B cell (primary cell): Measurements from ENCODE around the gene PCDHGA2. TPM values are rescaled to one million over a fixed set of nuclear protein-coding genes. Genes with fewer than 3 reads are reported as not detected.

Experiments used
- ATAC-seq: fragments of 200-7000 bp; cut with Tn5 transposase; one replicate; pipeline ENCODE4 v1.10.0; 2021; ENCODE audit warnings: low read depth, mild to moderate bottlenecking, moderate number of reproducible peaks, moderate library complexity
- CTCF ChIA-PET: fragments of 350-600 bp; sonication (Branson Sonifier 250); formaldehyde crosslinking; loops from one replicate; lab custom pipeline; 2021; ENCODE audit warnings: antibody characterized with exemption, inconsistent platforms; lab: Charles Lee
- POLR2A ChIA-PET: fragments of 350-600 bp; sonication (Branson Sonifier 250); formaldehyde crosslinking; loops from one replicate; lab custom pipeline; 2021; ENCODE audit warnings: antibody characterized with exemption; lab: Charles Lee
- DNase-seq: peaks from one replicate; pipeline ENCODE4 v3.0.0; 2013
- H2AFZ ChIP-seq: 2 replicates; pipeline ENCODE4 v1.6.1; 2012; ENCODE audit warnings: mild to moderate bottlenecking, low read depth, low read length; ENCODE audit not compliant: insufficient read depth, poor library complexity, severe bottlenecking
- H3K27ac ChIP-seq, 2 donors: 1 replicate in 1 of 2; 2 replicates in 1 of 2; pipeline ENCODE4 v1.5.1; 2012 to 2013; ENCODE audit warnings: low read length in 2 of 2, mild to moderate bottlenecking in 2 of 2, moderate library complexity in 1 of 2
- H3K27me3 ChIP-seq, 4 experiments: fragments of 200-600 bp in 1 of 4; sonication (generic) in 1 of 4; replicated peaks in 1 of 4; 1 replicate in 2 of 4; 2 replicates in 2 of 4; pipeline versions ENCODE4 v1.6.1 to v1.7.0; 2013 to 2016; ENCODE audit warnings: low read length in 3 of 4, mild to moderate bottlenecking in 2 of 4, mixed read lengths in 1 of 4, moderate library complexity in 1 of 4; ENCODE audit not compliant: insufficient read depth in 4 of 4, control insufficient read depth in 3 of 4; ENCODE audit errors: control extremely low read depth in 1 of 4
- H3K36me3 ChIP-seq, 2 experiments: replicated peaks in 1 of 2; 1 replicate in 1 of 2; 2 replicates in 1 of 2; pipeline versions ENCODE4 v1.6.1 to v1.7.1; 2013; ENCODE audit warnings: low read length in 1 of 2; ENCODE audit not compliant: insufficient read depth in 2 of 2, control insufficient read depth in 1 of 2; ENCODE audit errors: control extremely low read depth in 1 of 2, extremely low read depth in 1 of 2
- H3K4me1 ChIP-seq, 2 donors: fragments of 200-600 bp in 1 of 2; sonication (generic) in 1 of 2; 1 replicate in 1 of 2; 2 replicates in 1 of 2; pipeline versions ENCODE4 v1.5.1 to v1.6.1; 2013 to 2017; ENCODE audit warnings: low read length in 2 of 2; ENCODE audit not compliant: control insufficient read depth in 2 of 2, insufficient read depth in 2 of 2
- H3K4me2 ChIP-seq: replicated peaks from 2 replicates; pipeline ENCODE3; 2012; ENCODE audit warnings: mild to moderate bottlenecking, low read depth, low read length; ENCODE audit not compliant: poor library complexity, severe bottlenecking
- H3K4me3 ChIP-seq, 5 experiments: fragments of 200-600 bp in 1 of 5; sonication (generic) in 1 of 5; 1 replicate in 3 of 5; 2 replicates in 2 of 5; pipeline versions ENCODE4 v1.5.1 to v1.7.0; 2011 to 2016; ENCODE audit warnings: low read length in 4 of 5, mild to moderate bottlenecking in 4 of 5, low read depth in 2 of 5, control low read depth in 1 of 5, moderate library complexity in 1 of 5; ENCODE audit not compliant: insufficient read depth in 1 of 5; ENCODE audit errors: control extremely low read depth in 1 of 5, extremely low read depth in 1 of 5
- H3K79me2 ChIP-seq: fragments of 200-600 bp; sonication (generic); one replicate; pipeline ENCODE4 v1.6.0; 2016; ENCODE audit warnings: low read length; ENCODE audit not compliant: control insufficient read depth, insufficient read depth
- H3K9ac ChIP-seq: fragments of 200-600 bp; sonication (generic); 2 replicates; pipeline ENCODE4 v1.6.1; 2017; ENCODE audit warnings: mild to moderate bottlenecking, low read length, moderate library complexity
- H3K9me3 ChIP-seq, 3 donors: one replicate each; pipeline versions ENCODE4 v1.6.1 to v1.7.1; 2013; ENCODE audit warnings: low read length in 2 of 3; ENCODE audit not compliant: control insufficient read depth in 2 of 3, insufficient read depth in 1 of 3; ENCODE audit errors: control extremely low read depth in 1 of 3
- H4K20me1 ChIP-seq: 2 replicates; pipeline ENCODE4 v1.6.0; 2012; ENCODE audit warnings: mild to moderate bottlenecking, low read length; ENCODE audit not compliant: insufficient read depth, control insufficient read depth, poor library complexity, severe bottlenecking
- H3K27ac Mint-ChIP-seq: one replicate; pipeline ENCODE4 v1.8.0; 2021; ENCODE audit warnings: mixed read lengths
- H3K27me3 Mint-ChIP-seq: one replicate; pipeline ENCODE4 v1.8.0; 2021; ENCODE audit warnings: mixed read lengths
- H3K4me1 Mint-ChIP-seq: one replicate; pipeline ENCODE4 v1.8.0; 2021; ENCODE audit warnings: mixed read lengths
- H3K4me3 Mint-ChIP-seq: one replicate; pipeline ENCODE4 v1.8.0; 2021; ENCODE audit warnings: mixed read lengths
- H3K9me3 Mint-ChIP-seq: one replicate; pipeline ENCODE4 v1.8.0; 2022; ENCODE audit warnings: mixed read lengths; ENCODE audit not compliant: insufficient read depth
- EZH2 ChIP-seq: IDR thresholded peaks from 2 replicates; pipeline ENCODE4 v1.6.1; 2012; ENCODE audit warnings: borderline replicate concordance, low read depth, mild to moderate bottlenecking, moderate library complexity, low read length; ENCODE audit not compliant: insufficient read depth, poor library complexity, severe bottlenecking
- WGBS: methylation state at CpG from one replicate; pipeline ENCODE4 v1.1.5; 2013; ENCODE audit warnings: missing lambda C conversion rate; ENCODE audit not compliant: insufficient coverage; 5-methylcytosine and 5-hydroxymethylcytosine counted together
- intact Hi-C: fragments of 100-400 bp; cut with micrococcal nuclease; formaldehyde crosslinking; loops from one replicate; pipeline ENCODE4 v1.10.0; 2022
- polyA plus RNA-seq: library from polyadenylated mRNA; depleted of rRNA; stranded (reverse); fragments of >200 nt; gene quantifications from 2 replicates; pipeline ENCODE4 v1.2.3, GENCODE V29; 2012
- total RNA-seq, 2 donors: library from RNA; stranded (reverse); fragments of 120-200 nt in 1 of 2; gene quantifications; 1 replicate in 1 of 2; 2 replicates in 1 of 2; pipeline versions ENCODE4 v1.2.3 to v1.2.4, GENCODE V29; 2013 to 2022
- TF ChIP-seq, protein P1 (sequence below): fragments of 200-600 bp; IDR thresholded peaks from one replicate; pipeline ENCODE4 v1.8.0; 2022; ENCODE audit warnings: antibody characterized with exemption, mild to moderate bottlenecking

Gene PCDHGA2
- total and polyA plus RNA-seq, 2 donors (not counting 1 experiment from before 2014, with no cell fraction given): 0.07 to 0.09 TPM

DNA sequence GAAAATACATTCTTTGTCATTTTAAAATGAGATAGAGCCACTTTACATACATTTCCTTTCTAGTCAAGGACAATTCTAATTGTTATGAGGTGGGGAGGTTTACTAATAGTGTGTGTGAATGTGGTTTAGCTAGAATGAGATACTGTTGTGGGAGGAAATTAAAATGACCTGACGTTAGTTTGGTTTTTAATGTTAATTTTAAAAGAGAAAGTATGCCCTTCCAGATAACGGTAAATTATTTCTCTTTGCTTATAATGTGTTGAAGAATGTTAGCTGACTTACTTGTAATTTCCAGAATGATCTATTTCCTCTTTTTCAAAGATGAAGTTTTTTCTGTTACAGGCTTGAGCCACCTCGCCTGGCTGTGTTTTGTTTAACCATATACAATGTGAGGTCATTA is 16.3 kb upstream of the PCDHGA2 start:
- intact Hi-C loops: loop anchor here (5.0 to 10.0 kb wide), 6 partner anchors 93 to 1217 kb away; partner anchors contain the start of genes ANKHD1, APBB3, DELE1 and GNPDA1
- Mint-ChIP-seq H3K4me3 (no peak overlapping the region), H3K27me3 (peaks cover 12% of the 10 kb centered on the region), H3K27ac (no peak overlapping the region), H3K9me3 (peaks cover 16% of the 10 kb centered on the region), H3K4me1 (peaks cover 31% of the 10 kb centered on the region)
- Histone ChIP-seq H2AFZ (no peak overlapping the region), H3K9ac (no peak overlapping the region), H3K27ac (no peak overlapping the region), H3K4me2 (no peak overlapping the region), H3K9me3 (peaks cover 21 to 56% (median 50%) of the 10 kb centered on the region in 3 donors), H4K20me1 (no peaks in the 10 kb centered on the region), H3K79me2 (peaks cover 27% of the 10 kb centered on the region), H3K36me3 (peaks cover 9 to 13% of the 10 kb centered on the region in 2 experiments), H3K27me3 (peaks cover 0 to 7% (median 1%) of the 10 kb centered on the region in 4 experiments), H3K4me1 (peaks cover 23 to 25% of the 10 kb centered on the region in 2 donors), H3K4me3 (no peak overlapping the region)
- ChIA-PET CTCF (interaction anchor here (0.6 to 1.0 kb wide), 2 partner anchors 99 to 1051 kb away, joined by 3 to 5 read pairs; partner anchors contain the start of gene PCDHB14), POLR2A (no interaction called here)
- ATAC-seq (no peak), DNase-seq (no peak)
- no CpG with 5 or more reads among the region's 3 CpGs for WGBS
- TF ChIP-seq EZH2: no peak
- TF ChIP-seq, protein P1, sequence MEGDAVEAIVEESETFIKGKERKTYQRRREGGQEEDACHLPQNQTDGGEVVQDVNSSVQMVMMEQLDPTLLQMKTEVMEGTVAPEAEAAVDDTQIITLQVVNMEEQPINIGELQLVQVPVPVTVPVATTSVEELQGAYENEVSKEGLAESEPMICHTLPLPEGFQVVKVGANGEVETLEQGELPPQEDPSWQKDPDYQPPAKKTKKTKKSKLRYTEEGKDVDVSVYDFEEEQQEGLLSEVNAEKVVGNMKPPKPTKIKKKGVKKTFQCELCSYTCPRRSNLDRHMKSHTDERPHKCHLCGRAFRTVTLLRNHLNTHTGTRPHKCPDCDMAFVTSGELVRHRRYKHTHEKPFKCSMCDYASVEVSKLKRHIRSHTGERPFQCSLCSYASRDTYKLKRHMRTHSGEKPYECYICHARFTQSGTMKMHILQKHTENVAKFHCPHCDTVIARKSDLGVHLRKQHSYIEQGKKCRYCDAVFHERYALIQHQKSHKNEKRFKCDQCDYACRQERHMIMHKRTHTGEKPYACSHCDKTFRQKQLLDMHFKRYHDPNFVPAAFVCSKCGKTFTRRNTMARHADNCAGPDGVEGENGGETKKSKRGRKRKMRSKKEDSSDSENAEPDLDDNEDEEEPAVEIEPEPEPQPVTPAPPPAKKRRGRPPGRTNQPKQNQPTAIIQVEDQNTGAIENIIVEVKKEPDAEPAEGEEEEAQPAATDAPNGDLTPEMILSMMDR: no peak

- CTCF ChIA-PET: interaction anchor here (0.8 to 6.9 kb wide), 10 partner anchors 8 to 292 kb away, joined by 3 to 30 read pairs (median 4); partner anchors contain the start of genes DIAPH1 and PCDHGA12
- peaks cover 41% of the 10 kb centered on the region for H3K27me3 Mint-ChIP-seq
Observed at GRCh38 chr5:141326088-141326854, 12.3 kb upstream of the PCDHGA2 start.

More at GRCh38 chr5:141326088-141326854, 12.3 kb upstream of the PCDHGA2 start:
- H2AFZ ChIP-seq: peak overlapping the region; percentile 71
- peaks cover 6 to 10% of the 10 kb centered on the region in 2 donors for H3K4me1 ChIP-seq
- peak overlapping the region; percentile 35 to 59 (median 51) for H3K4me3 ChIP-seq
- intact Hi-C loops: loop anchor here (1.0 to 10.0 kb wide), 6 partner anchors 89 to 1221 kb away; partner anchors contain the start of genes APBB3, GNPDA1, PCDHGA10 and PCDHGB7
- POLR2A ChIA-PET: no interaction called here
- H3K36me3 ChIP-seq: no peaks in the 10 kb centered on the region
- H3K27ac Mint-ChIP-seq: peak overlapping the region; percentile 89
- ATAC-seq: peak; percentile 90
- peak overlapping the region; percentile 50 for H3K9ac ChIP-seq
- H3K4me3 Mint-ChIP-seq: peak overlapping the region; percentile 94
- peaks cover 8 to 47% (median 32%) of the 10 kb centered on the region in 3 donors for H3K9me3 ChIP-seq
- peaks cover 1% of the 10 kb centered on the region for H3K79me2 ChIP-seq
- peak overlapping the region in 1 of 2 donors; percentile 26 for H3K27ac ChIP-seq
- peak overlapping the region; percentile 63 for H3K4me2 ChIP-seq
- TF ChIP-seq, protein P1: peak; percentile 69
- TF ChIP-seq EZH2: no peak
- H3K4me1 Mint-ChIP-seq: peaks cover 9% of the 10 kb centered on the region
- H3K27me3 ChIP-seq: peaks cover 0 to 30% (median 12%) of the 10 kb centered on the region in 4 experiments
- 24% methylated on average over 22 of the region's 27 CpGs for WGBS
- H4K20me1 ChIP-seq: no peaks in the 10 kb centered on the region
- DNase-seq: peak; percentile 72
- peaks cover 6% of the 10 kb centered on the region for H3K9me3 Mint-ChIP-seq
